Measurements from ENCODE around the gene MS4A6E. TPM values are rescaled to one million over a fixed set of nuclear protein-coding genes. Genes with fewer than 3 reads are reported as not detected.
"Not testable (repeated sequence)": the region's sequence is repeated elsewhere in the genome, so short reads cannot be mapped to it uniquely, and the experiment has no call there.

The MS4A6E gene, protein sequence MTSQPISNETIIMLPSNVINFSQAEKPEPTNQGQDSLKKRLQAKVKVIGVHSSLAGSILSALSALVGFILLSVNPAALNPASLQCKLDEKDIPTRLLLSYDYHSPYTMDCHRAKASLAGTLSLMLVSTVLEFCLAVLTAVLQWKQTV
- total RNA-seq, result 1 to 10 TPM in 1 of 7 donors, not detected in 6; 1.3 TPM
- polyA plus RNA-seq, result not detected
- long read RNA-seq, donor 1, result 0 reads
- long read RNA-seq, donor 2, result 0 reads
- long read RNA-seq, donor 3, result 0 reads

DNA sequence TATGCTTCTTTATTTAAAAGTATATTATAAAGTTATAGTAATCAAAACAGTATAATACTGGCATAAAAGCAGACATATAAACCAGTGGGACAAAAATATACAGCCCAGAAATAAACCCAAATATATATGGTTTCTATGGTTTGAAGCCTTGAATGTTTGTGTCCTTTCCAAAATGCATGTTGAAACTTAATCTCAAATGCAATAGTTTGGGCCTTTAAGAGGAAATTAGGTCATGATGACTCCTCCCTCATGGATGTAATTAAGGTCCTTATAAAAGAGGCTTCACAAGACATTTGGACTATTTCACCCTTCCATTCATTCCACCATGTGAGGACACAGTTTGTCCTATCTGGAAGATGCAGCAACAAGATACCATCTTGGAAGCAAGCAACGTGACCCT is at the start of gene MS4A6E:
TSS of gene MS4A6E (plus strand) at position 301 of the 400 bp plus-strand sequence. CDS start 7,641 bp downstream, outside the sequence.
- Histone ChIP-seq H3K27me3 (no peaks in the 10 kb centered on the region), H3K9me3 (no peaks in the 10 kb centered on the region), H3K27ac (no peak within 1 kb of the TSS), H3K36me3 (no peaks in the 10 kb centered on the region), H3K4me3 (no peak within 1 kb of the TSS), H3K4me1 (ENCODE audit: insufficient read depth) (no peaks in the 10 kb centered on the region)
- WGBS, 3 donors, result 39 to 50% (median 42%) methylated on average over 1 of the region's 1 CpG
- intact Hi-C loops (cut with DNase I), result no loop called here
- DNase-seq, result no peak
- TF ChIP-seq EP300 (IDR thresholded peaks at IDR 0.05), result no peak
- TF ChIP-seq POLR2A (IDR thresholded peaks at IDR 0.05), result no peak
- TF ChIP-seq, protein P1, sequence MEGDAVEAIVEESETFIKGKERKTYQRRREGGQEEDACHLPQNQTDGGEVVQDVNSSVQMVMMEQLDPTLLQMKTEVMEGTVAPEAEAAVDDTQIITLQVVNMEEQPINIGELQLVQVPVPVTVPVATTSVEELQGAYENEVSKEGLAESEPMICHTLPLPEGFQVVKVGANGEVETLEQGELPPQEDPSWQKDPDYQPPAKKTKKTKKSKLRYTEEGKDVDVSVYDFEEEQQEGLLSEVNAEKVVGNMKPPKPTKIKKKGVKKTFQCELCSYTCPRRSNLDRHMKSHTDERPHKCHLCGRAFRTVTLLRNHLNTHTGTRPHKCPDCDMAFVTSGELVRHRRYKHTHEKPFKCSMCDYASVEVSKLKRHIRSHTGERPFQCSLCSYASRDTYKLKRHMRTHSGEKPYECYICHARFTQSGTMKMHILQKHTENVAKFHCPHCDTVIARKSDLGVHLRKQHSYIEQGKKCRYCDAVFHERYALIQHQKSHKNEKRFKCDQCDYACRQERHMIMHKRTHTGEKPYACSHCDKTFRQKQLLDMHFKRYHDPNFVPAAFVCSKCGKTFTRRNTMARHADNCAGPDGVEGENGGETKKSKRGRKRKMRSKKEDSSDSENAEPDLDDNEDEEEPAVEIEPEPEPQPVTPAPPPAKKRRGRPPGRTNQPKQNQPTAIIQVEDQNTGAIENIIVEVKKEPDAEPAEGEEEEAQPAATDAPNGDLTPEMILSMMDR (IDR thresholded peaks at IDR 0.05), result no peak

DNA sequence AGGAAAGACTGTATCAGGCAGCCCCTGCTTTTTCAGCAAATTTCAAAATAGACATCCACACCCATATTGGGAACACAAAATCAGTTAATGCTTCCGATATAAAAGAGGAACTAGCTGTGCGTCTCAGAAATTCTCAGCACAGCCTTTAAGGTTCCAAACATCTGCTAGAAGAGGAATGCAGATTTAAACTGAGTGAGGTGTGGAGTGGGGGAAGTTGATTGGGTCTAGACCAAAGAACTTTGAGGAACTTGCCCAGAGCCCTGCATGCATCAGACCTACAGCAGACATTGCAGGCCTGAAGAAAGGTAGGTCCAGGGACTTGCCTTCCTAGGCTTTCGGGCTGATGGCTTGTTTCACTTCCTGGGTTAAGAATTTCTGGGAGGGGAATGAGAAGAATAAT is 46.6 kb upstream of the MS4A6E start, which contains the start of gene MS4A4A:
TSS of gene MS4A4A (plus strand) at position 255 of the 400 bp plus-strand sequence. CDS start at position 265, 10 bp downstream.
- no peak for DNase-seq
- H3K36me3 ChIP-seq, result no peaks in the 10 kb centered on the region
- TF ChIP-seq, protein P1 (IDR thresholded peaks at IDR 0.05), result no peak
- no peak for TF ChIP-seq POLR2A (IDR thresholded peaks at IDR 0.05)
- TF ChIP-seq EP300 (IDR thresholded peaks at IDR 0.05), result no peak
- no peaks in the 10 kb centered on the region for H3K9me3 ChIP-seq
- intact Hi-C loops (cut with DNase I), result no loop called here
- H3K4me1 ChIP-seq (ENCODE audit: insufficient read depth), result no peaks in the 10 kb centered on the region
- H3K4me3 ChIP-seq, result no peak within 1 kb of the TSS
- 82 to 95% (median 86%) methylated on average over 3 of the region's 3 CpGs for WGBS, 3 donors
- no peak within 1 kb of the TSS for H3K27ac ChIP-seq
- H3K27me3 ChIP-seq, result no peaks in the 10 kb centered on the region

DNA sequence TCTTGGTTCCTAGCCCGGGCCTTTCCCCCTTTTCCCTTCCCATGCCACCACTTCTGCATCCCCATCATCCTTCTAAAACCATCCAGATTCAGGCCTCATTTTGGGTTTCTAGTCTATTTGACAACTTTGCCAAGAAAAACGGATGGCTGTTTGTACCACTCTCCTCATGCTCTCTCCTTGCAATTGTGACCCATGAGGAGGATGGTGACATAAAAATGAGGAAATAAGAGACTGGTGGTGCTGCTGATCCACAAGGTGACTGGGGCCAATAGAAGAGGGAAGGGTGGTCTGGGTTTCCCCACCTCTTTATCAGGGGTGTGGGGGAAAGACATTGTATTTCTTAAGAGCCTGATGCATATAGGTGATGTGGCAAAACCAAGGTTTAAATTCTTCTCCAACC is 45.6 kb upstream of the MS4A6E start:
- no peak for DNase-seq
- H3K4me1 ChIP-seq (ENCODE audit: insufficient read depth), result no peaks in the 10 kb centered on the region
- intact Hi-C loops (cut with DNase I), result no loop called here
- no peak overlapping the region for H3K4me3 ChIP-seq
- TF ChIP-seq POLR2A (IDR thresholded peaks at IDR 0.05) (no peak), EP300 (IDR thresholded peaks at IDR 0.05) (no peak)
- TF ChIP-seq, protein P1 (IDR thresholded peaks at IDR 0.05), result no peak
- WGBS, 3 donors, result 38 to 44% (median 44%) methylated on average over 2 of the region's 2 CpGs
- no peaks in the 10 kb centered on the region for H3K9me3 ChIP-seq
- no peaks in the 10 kb centered on the region for H3K27me3 ChIP-seq
- no peak overlapping the region for H3K27ac ChIP-seq
- H3K36me3 ChIP-seq, result no peaks in the 10 kb centered on the region

DNA sequence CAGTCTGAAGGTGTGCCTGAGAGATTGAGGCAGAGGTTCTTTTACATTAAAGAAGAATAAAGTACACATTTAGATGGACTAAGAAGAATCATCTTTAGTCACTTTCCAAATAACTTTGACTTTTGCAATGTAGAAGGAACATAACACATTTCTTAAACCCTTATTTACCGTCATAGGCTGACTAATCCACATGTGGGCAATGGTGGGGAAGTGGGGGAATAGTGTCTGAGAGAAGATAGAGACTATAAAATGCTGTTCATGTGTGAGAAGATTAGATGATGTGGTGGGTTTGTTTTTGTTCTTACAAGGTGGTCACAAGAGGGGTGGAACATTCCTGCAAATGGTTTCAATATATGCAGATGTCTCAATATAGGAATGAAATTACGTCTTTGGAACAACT is 44.8 kb upstream of the MS4A6E start:
- Histone ChIP-seq H3K4me3 (no peak overlapping the region), H3K36me3 (no peaks in the 10 kb centered on the region), H3K27me3 (no peaks in the 10 kb centered on the region), H3K4me1 (ENCODE audit: insufficient read depth) (no peaks in the 10 kb centered on the region), H3K9me3 (no peaks in the 10 kb centered on the region), H3K27ac (no peak overlapping the region)
- TF ChIP-seq EP300 (IDR thresholded peaks at IDR 0.05) (no peak), POLR2A (IDR thresholded peaks at IDR 0.05) (no peak)
- TF ChIP-seq, protein P1 (IDR thresholded peaks at IDR 0.05), result no peak
- DNase-seq, result no peak
- intact Hi-C loops (cut with DNase I), result no loop called here
- WGBS, 3 donors, result 83 to 87% (median 86%) methylated on average over 2 of the region's 2 CpGs

DNA sequence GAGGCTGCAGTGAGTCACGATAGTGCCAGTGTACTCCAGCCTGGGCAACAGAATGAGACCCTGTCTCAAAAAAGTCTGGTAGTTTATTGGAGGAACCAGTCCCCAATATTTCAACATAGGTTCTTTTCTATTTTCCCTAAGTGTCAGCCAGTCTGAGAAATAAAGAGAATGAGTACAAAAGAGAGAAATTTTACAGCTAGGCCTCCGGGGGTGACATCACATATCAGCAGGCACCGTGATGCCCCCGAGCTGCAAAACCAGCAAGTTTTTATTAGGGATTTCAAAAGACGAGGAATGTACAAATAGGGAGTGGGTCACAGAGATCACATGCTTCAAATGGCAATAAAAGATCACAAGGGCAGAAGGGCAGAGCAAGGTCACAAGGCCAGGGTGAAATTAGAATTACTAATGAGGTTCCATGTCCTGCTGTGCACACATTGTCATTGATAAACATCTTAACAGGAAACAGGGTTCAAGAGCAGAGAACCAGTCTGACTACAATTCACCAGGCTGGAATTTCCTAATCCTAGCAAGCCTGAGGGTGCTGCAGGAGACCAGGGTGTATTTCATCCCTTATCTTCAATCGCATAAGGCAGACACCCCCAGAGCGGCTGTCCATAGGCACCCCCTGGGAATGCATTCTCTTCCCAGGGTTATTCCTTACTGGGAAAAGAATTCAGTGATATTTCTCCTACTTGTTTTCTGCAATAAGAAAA is 41.5 kb upstream of the MS4A6E start:
- H3K9me3 ChIP-seq; H3K4me3 ChIP-seq; intact Hi-C loops (cut with DNase I); H3K27me3 ChIP-seq; H3K27ac ChIP-seq; H3K4me1 ChIP-seq (ENCODE audit: insufficient read depth); H3K36me3 ChIP-seq; DNase-seq: not testable (repeated sequence)
- 38 to 45% (median 44%) methylated on average over 7 of the region's 7 CpGs for WGBS, 3 donors

Measured in ovary (tissue), 10 donors.